ENCODE measurements around the gene ARAP2. TPM values are rescaled to one million over a fixed set of nuclear protein-coding genes. Genes with fewer than 3 reads are reported as not detected.
A peak's percentile ranks its signal among the peaks of the same experiment; 100 is the strongest.

Gene ARAP2
- total and polyA plus RNA-seq, 2 of the 13 experiments (the other 11 are each of a cell fraction or from before 2014, with no cell fraction given): 0.37 to 1.4 TPM

DNA sequence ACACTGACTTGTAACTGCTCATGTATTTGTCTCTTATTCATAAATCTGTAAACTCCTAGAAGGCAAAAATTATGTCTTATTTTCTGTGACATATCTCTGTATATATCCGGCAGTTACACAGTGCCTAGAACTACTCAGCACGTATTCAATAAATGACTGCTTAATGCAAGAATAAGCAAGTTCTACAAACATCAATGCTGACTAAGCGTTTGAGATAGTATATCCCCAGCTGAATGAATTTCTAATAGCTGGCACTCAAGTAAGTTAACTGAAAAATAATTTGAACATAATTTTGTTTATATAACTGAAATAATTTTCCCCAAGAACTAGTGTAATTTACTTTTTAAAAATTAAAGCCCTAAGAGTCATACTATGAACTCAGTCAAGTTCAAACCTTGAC lies 113.7 kb downstream of the ARAP2 start:
- Histone ChIP-seq H4K20me1 (ENCODE audit: insufficient read depth, low read length) (no peaks in the 10 kb centered on the region), H3K79me2 (ENCODE audit: insufficient read depth, low read length) (no peaks in the 10 kb centered on the region), H3K9me3 (ENCODE audit: low read length) (no peaks in the 10 kb centered on the region), H2AFZ (ENCODE audit: low read length) (no peak overlapping the region), H3K4me3 (replicated peaks in 1 of 3; ENCODE audit: insufficient read depth in 1 of 3, low read depth in 2 of 3, low read length in 3 of 3) (no peak overlapping the region), H3K36me3 (replicated peaks in 1 of 2; ENCODE audit: control insufficient read depth in 1 of 2, insufficient read depth in 2 of 2, low read length in 2 of 2) (no peaks in the 10 kb centered on the region), H3K27ac (ENCODE audit: extremely low read length, insufficient read depth, low read length) (no peak overlapping the region), H3K27me3 (ENCODE audit: control insufficient read depth in 1 of 2, insufficient read depth in 2 of 2, low read length in 2 of 2) (no peaks in the 10 kb centered on the region), H3K4me2 (ENCODE audit: low read depth, low read length) (no peak overlapping the region), H3K4me1 (ENCODE audit: insufficient read depth, low read length) (no peaks in the 10 kb centered on the region), H3K9ac (ENCODE audit: insufficient read depth, low read depth, low read length) (no peak overlapping the region)
- BruUV-seq (replicated peaks): no TSS peak
- no peak for DNase-seq (ENCODE audit: low spot score)
- CTCF ChIA-PET (ENCODE audit: low intra/inter-chr PET ratio, low total read pairs): no interaction called here
- intact Hi-C loops (cut with micrococcal nuclease; ENCODE audit: unreplicated experiment): no loop called here
- ATAC-seq: no peak
- in situ Hi-C loops (cut with HindIII; ENCODE audit: extremely low pct_ligation_motif_present, low pct_unique_long_range_greater_than_20kb): no loop called here
- WGBS (ENCODE audit: low lambda C conversion rate): 65% methylated on average over 3 of the region's 3 CpGs
- FAIRE-seq: no peak
- POLR2A ChIA-PET: no interaction called here
- TF ChIP-seq ZNF124 (CRISPR knock-in tag; IDR thresholded peaks at IDR 0.05) (no peak), ZNF614 (CRISPR knock-in tag; IDR thresholded peaks at IDR 0.05; ENCODE audit: borderline replicate concordance) (no peak), ZNF337 (CRISPR knock-in tag; IDR thresholded peaks at IDR 0.05; ENCODE audit: borderline replicate concordance, low read depth) (no peak), BRF2 (CRISPR knock-in tag; IDR thresholded peaks at IDR 0.05) (no peak), MAFK (conservative IDR thresholded peaks at IDR 0.05 in 1 of 2, IDR thresholded peaks at IDR 0.05 in 1 of 2; ENCODE audit: low read length in 2 of 2) (peak; percentile 64 to 86), MAFF (IDR thresholded peaks at IDR 0.05; ENCODE audit: low read depth, low read length) (peak; percentile 80), KAT7 (CRISPR knock-in tag; IDR thresholded peaks at IDR 0.05; ENCODE audit: borderline replicate concordance) (no peak), GATAD2A (CRISPR knock-in tag; IDR thresholded peaks at IDR 0.05) (no peak), SATB2 (CRISPR knock-in tag; IDR thresholded peaks at IDR 0.05) (no peak), ZNF891 (CRISPR knock-in tag; IDR thresholded peaks at IDR 0.05) (no peak), ZNF383 (CRISPR knock-in tag; IDR thresholded peaks at IDR 0.05; ENCODE audit: borderline replicate concordance) (no peak), ZXDC (CRISPR knock-in tag; IDR thresholded peaks at IDR 0.05) (no peak), MIER3 (CRISPR knock-in tag; IDR thresholded peaks at IDR 0.05; ENCODE audit: borderline replicate concordance) (no peak), ZNF772 (CRISPR knock-in tag; IDR thresholded peaks at IDR 0.05) (no peak), AHDC1 (CRISPR knock-in tag; IDR thresholded peaks at IDR 0.05; ENCODE audit: borderline replicate concordance) (no peak)
